Liver (tissue), 9 donors: ENCODE results near the gene LRRC28. TPM values are rescaled to one million over a fixed set of nuclear protein-coding genes. Genes with fewer than 3 reads are reported as not detected.

ENCODE experiments used
- DNase-seq: peaks from one replicate; pipeline ENCODE4 v3.0.0-alpha.2; 2017; ENCODE audit warnings: low spot score
- H3K27ac ChIP-seq, 2 donors: one replicate each; pipeline ENCODE4 v1.7.0; 2013; ENCODE audit warnings: inconsistent platforms in 2 of 2, low read length in 2 of 2, control low read depth in 1 of 2, low read depth in 1 of 2, mild to moderate bottlenecking in 1 of 2
- H3K27me3 ChIP-seq, 4 donors: one replicate each; pipeline versions ENCODE4 v1.6.1 to v1.7.0; 2013; ENCODE audit warnings: low read length in 3 of 4, inconsistent platforms in 1 of 4, mild to moderate bottlenecking in 1 of 4, moderate library complexity in 1 of 4; ENCODE audit not compliant: control insufficient read depth in 4 of 4, insufficient read depth in 4 of 4
- H3K36me3 ChIP-seq, 4 donors: one replicate each; pipeline versions ENCODE4 v1.6.1 to v1.7.0; 2013; ENCODE audit warnings: low read length in 3 of 4, mild to moderate bottlenecking in 3 of 4, low read depth in 1 of 4, moderate library complexity in 1 of 4; ENCODE audit not compliant: control insufficient read depth in 4 of 4, insufficient read depth in 3 of 4
- H3K4me1 ChIP-seq, 4 donors: one replicate each; pipeline versions ENCODE4 v1.6.1 to v1.7.0; 2013; ENCODE audit warnings: low read length in 3 of 4, mild to moderate bottlenecking in 3 of 4, moderate library complexity in 1 of 4; ENCODE audit not compliant: control insufficient read depth in 4 of 4, insufficient read depth in 4 of 4
- H3K4me3 ChIP-seq, 3 donors: one replicate each; pipeline versions ENCODE4 v1.6.1 to v1.7.0; 2013; ENCODE audit warnings: low read length in 3 of 3, control low read depth in 1 of 3, low read depth in 1 of 3, mild to moderate bottlenecking in 1 of 3
- H3K9ac ChIP-seq, 2 donors: one replicate each; pipeline ENCODE4 v1.7.0; 2013; ENCODE audit warnings: low read length in 2 of 2, mild to moderate bottlenecking in 2 of 2, moderate library complexity in 2 of 2, control low read depth in 1 of 2, low read depth in 1 of 2
- H3K9me3 ChIP-seq, 4 donors: one replicate each; pipeline versions ENCODE4 v1.6.1 to v1.7.0; 2013; ENCODE audit warnings: low read length in 3 of 4; ENCODE audit not compliant: control insufficient read depth in 4 of 4
- ATF3 ChIP-seq: IDR thresholded peaks from 2 replicates; pipeline ENCODE4 v1.6.1; 2016; ENCODE audit warnings: antibody characterized with exemption
- CTCF ChIP-seq: fragments of 150-350 bp; IDR thresholded peaks from 2 replicates; pipeline ENCODE4 v1.5.1; 2017; ENCODE audit warnings: improper control_type of control experiment, low read depth, low read length; ENCODE audit not compliant: missing input control
- FOXA1 ChIP-seq: IDR thresholded peaks from 2 replicates; pipeline ENCODE4 v1.6.1; 2016; ENCODE audit warnings: antibody characterized with exemption
- FOXA2 ChIP-seq: IDR thresholded peaks from 2 replicates; pipeline ENCODE4 v1.6.1; 2016; ENCODE audit warnings: antibody characterized with exemption
- GABPA ChIP-seq, 2 donors: IDR thresholded peaks in 1 of 2; conservative IDR thresholded peaks in 1 of 2; 2 replicates each; pipeline ENCODE4 v1.6.1; 2016; ENCODE audit warnings: antibody characterized with exemption in 2 of 2, mild to moderate bottlenecking in 1 of 2, moderate library complexity in 1 of 2
- HNF4A ChIP-seq, 2 donors: conservative IDR thresholded peaks; 2 replicates each; pipeline ENCODE4 v1.6.1; 2016; ENCODE audit warnings: antibody characterized with exemption in 2 of 2, mild to moderate bottlenecking in 2 of 2
- HNF4G ChIP-seq: IDR thresholded peaks from 2 replicates; pipeline ENCODE4 v1.6.1; 2016; ENCODE audit warnings: antibody characterized with exemption
- MAX ChIP-seq: IDR thresholded peaks from 2 replicates; pipeline ENCODE4 v1.6.1; 2016; ENCODE audit warnings: antibody characterized with exemption
- RAD21 ChIP-seq, 2 donors: IDR thresholded peaks; 2 replicates each; pipeline ENCODE4 v1.6.1; 2016; ENCODE audit warnings: antibody characterized with exemption in 2 of 2, mild to moderate bottlenecking in 2 of 2
- REST ChIP-seq: IDR thresholded peaks from 2 replicates; pipeline ENCODE4 v1.6.1; 2016; ENCODE audit warnings: antibody characterized with exemption, mild to moderate bottlenecking
- RXRA ChIP-seq, 2 donors: IDR thresholded peaks; 2 replicates each; pipeline ENCODE4 v1.6.1; 2017 to 2018; ENCODE audit warnings: antibody characterized with exemption in 2 of 2, mild to moderate bottlenecking in 1 of 2
- SP1 ChIP-seq: IDR thresholded peaks from 2 replicates; pipeline ENCODE4 v1.6.1; 2018; ENCODE audit warnings: antibody characterized with exemption, mild to moderate bottlenecking
- TAF1 ChIP-seq: conservative IDR thresholded peaks from 2 replicates; pipeline ENCODE4 v1.6.1; 2016; ENCODE audit warnings: antibody characterized with exemption, mild to moderate bottlenecking
- YY1 ChIP-seq: IDR thresholded peaks from 2 replicates; pipeline ENCODE4 v1.6.1; 2016; ENCODE audit warnings: antibody characterized with exemption, mild to moderate bottlenecking
- ZBTB33 ChIP-seq: IDR thresholded peaks from 2 replicates; pipeline ENCODE4 v1.6.1; 2016; ENCODE audit warnings: antibody characterized with exemption
- whole genome bisulfite sequencing: extraction: QIAGEN DNeasy Blood & Tissue Kit; methylation state at CpG from one replicate; pipeline ENCODE4 v1.1.7; 2013; 5-methylcytosine and 5-hydroxymethylcytosine counted together
- polyA plus RNA-seq, 2 donors: library from polyadenylated mRNA; stranded (reverse) in 1 of 2; unstranded in 1 of 2; fragments of 200-250 nt in 1 of 2; fragments of >200 nt in 1 of 2; fragmentation: Nextera tagmentation in 1 of 2; extraction: Ambion mirVana in 1 of 2; gene quantifications; one replicate each; pipeline versions ENCODE4 v1.2.1 to v1.2.3, GENCODE V29; 2013 to 2015
- total RNA-seq, 2 donors: library from RNA; depleted of rRNA; stranded (reverse); fragments of >200 nt; gene quantifications; one replicate each; pipeline ENCODE4 v1.2.3, GENCODE V29; 2014
- donor health status: healthy.
- donor health status: healthy.
- donor health status: healthy.
- donor health status: healthy.
- donor health status: healthy.

LRRC28 gene
- total and polyA plus RNA-seq, 4 donors, result 15.4 to 46.6 (median 41.0) TPM

- no peak for DNase-seq
- 80% methylated on average over 9 of the region's 9 CpGs for WGBS
Measured at GRCh38 chr15:99241752-99242151, 9.5 kb upstream of the LRRC28 start.

GRCh38 chr15:99244306-99244705, 7.0 kb upstream of the LRRC28 start:
- H3K27me3 ChIP-seq, result no peaks in the 10 kb centered on the region
- H3K27ac ChIP-seq, result no peak overlapping the region
- H3K9me3 ChIP-seq, result no peaks in the 10 kb centered on the region
- DNase-seq, result no peak
- H3K36me3 ChIP-seq, result peaks cover 0 to 5% (median 1%) of the 10 kb centered on the region in 4 donors
- H3K4me1 ChIP-seq, result peaks cover 7 to 11% (median 9%) of the 10 kb centered on the region in 4 donors
- no peak overlapping the region for H3K4me3 ChIP-seq
- WGBS, result 98% methylated on average over 4 of the region's 4 CpGs
- H3K9ac ChIP-seq, result no peak overlapping the region
- no peak for TF ChIP-seq RAD21 (IDR thresholded peaks at IDR 0.05)
- TF ChIP-seq FOXA1, result no peak
- no peak for TF ChIP-seq CTCF
- no peak for TF ChIP-seq ZBTB33
- no peak for TF ChIP-seq GABPA (IDR thresholded peaks at IDR 0.05 in 1 of 2, conservative IDR thresholded peaks at IDR 0.05 in 1 of 2)
- no peak for TF ChIP-seq HNF4G
- TF ChIP-seq YY1, result no peak
- TF ChIP-seq HNF4A (conservative IDR thresholded peaks at IDR 0.05), result no peak

More at GRCh38 chr15:99241752-99242151, 9.5 kb upstream of the LRRC28 start:
- Histone ChIP-seq H3K4me3 (no peak overlapping the region), H3K27me3 (no peaks in the 10 kb centered on the region), H3K27ac (no peak overlapping the region), H3K9me3 (no peaks in the 10 kb centered on the region), H3K4me1 (peaks cover 0 to 3% (median 0%) of the 10 kb centered on the region in 4 donors), H3K36me3 (peaks cover 0 to 5% (median 1%) of the 10 kb centered on the region in 4 donors), H3K9ac (no peak overlapping the region)
- TF ChIP-seq FOXA2 (no peak), YY1 (no peak), FOXA1 (no peak), HNF4A (conservative IDR thresholded peaks at IDR 0.05) (no peak), TAF1 (no peak), REST (no peak), CTCF (no peak), HNF4G (no peak), GABPA (IDR thresholded peaks at IDR 0.05 in 1 of 2, conservative IDR thresholded peaks at IDR 0.05 in 1 of 2) (no peak), RXRA (IDR thresholded peaks at IDR 0.05) (no peak), ATF3 (no peak), MAX (no peak), SP1 (no peak)
